HFF-Myc (cell line): ENCODE measurements around the gene B4GALT2.

ENCODE experiments used
- DNase-seq: peaks from one replicate; pipeline ENCODE4 v3.0.0-alpha.2; 2011; ENCODE audit warnings: low read depth; ENCODE audit errors: extremely low read depth
- H3K4me3 ChIP-seq: replicated peaks from 2 replicates; pipeline ENCODE4 v1.5.1; 2011; ENCODE audit warnings: low read depth, mild to moderate bottlenecking, control low read depth, low read length
- CTCF ChIP-seq: IDR thresholded peaks from 2 replicates; pipeline ENCODE4 v1.5.1; 2012; ENCODE audit warnings: mild to moderate bottlenecking, low read depth, low read length, control low read depth; ENCODE audit errors: missing control alignments

B4GALT2 gene

GRCh38 chr1:44033041-44033575, 54.1 kb downstream of the B4GALT2 start:
- no peak for DNase-seq
- TF ChIP-seq CTCF, result no peak
- H3K4me3 ChIP-seq, result no peak overlapping the region

GRCh38 chr1:44033756-44034155, 54.7 kb downstream of the B4GALT2 start:
- no peak for TF ChIP-seq CTCF
- DNase-seq, result no peak
- H3K4me3 ChIP-seq, result no peak overlapping the region

GRCh38 chr1:44034423-44034822, 55.4 kb downstream of the B4GALT2 start:
- no peak for TF ChIP-seq CTCF
- no peak overlapping the region for H3K4me3 ChIP-seq
- no peak for DNase-seq

- H3K4me3 ChIP-seq, result no peak overlapping the region
- no peak for DNase-seq
- no peak for TF ChIP-seq CTCF
Observed at GRCh38 chr1:44034976-44035716, 56.1 kb downstream of the B4GALT2 start.

GRCh38 chr1:44035726-44036408, 56.9 kb downstream of the B4GALT2 start:
- TF ChIP-seq CTCF, result no peak
- DNase-seq, result no peak
- no peak overlapping the region for H3K4me3 ChIP-seq

GRCh38 chr1:44036409-44037139, 57.6 kb downstream of the B4GALT2 start:
- peak; percentile 59 for DNase-seq
- H3K4me3 ChIP-seq, result no peak overlapping the region
- TF ChIP-seq CTCF, result peak; percentile 82
